PC-9 (cell line): ENCODE measurements around the gene SIGLEC12. TPM values are rescaled to one million over a fixed set of nuclear protein-coding genes. Genes with fewer than 3 reads are reported as not detected.

ENCODE experiments used
- BruUV-seq: library from RNA; stranded (reverse); fragments of 400-500 nt; replicated peaks from 2 replicates; lab custom pipeline; 2021; lab: Mats Ljungman, UMichigan
- CTCF ChIA-PET: fragments of 300-600 bp; sonication (Branson Sonifier 250); formaldehyde crosslinking; loops from one replicate; lab custom pipeline; 2022; ENCODE audit warnings: antibody characterized with exemption; lab: Charles Lee
- POLR2A ChIA-PET: fragments of 300-600 bp; sonication (Branson Sonifier 250); formaldehyde crosslinking; loops from one replicate; lab custom pipeline; 2022; ENCODE audit warnings: antibody characterized with exemption; ENCODE audit not compliant: unreplicated experiment; lab: Charles Lee
- DNase-seq, 2 experiments: peaks; one replicate each; pipeline versions ENCODE4 v3.0.0 to v3.0.0-alpha.2; 2015 to 2022; ENCODE audit warnings: mixed read lengths in 1 of 2
- H2AFZ ChIP-seq: fragments of 200-600 bp; sonication (generic); 2 replicates; pipeline ENCODE4 v1.8.1; 2017; ENCODE audit warnings: antibody characterized with exemption
- H3F3A ChIP-seq: fragments of 200-600 bp; sonication (generic); 2 replicates; pipeline ENCODE4 v1.8.1; 2017; ENCODE audit warnings: antibody characterized with exemption, mild to moderate bottlenecking, low read depth; ENCODE audit not compliant: insufficient read depth
- H3K27ac ChIP-seq: fragments of 200-600 bp; sonication (generic); 2 replicates; pipeline ENCODE4 v1.6.1; 2016; ENCODE audit warnings: mixed run types
- H3K27me3 ChIP-seq: fragments of 200-600 bp; sonication (generic); 2 replicates; pipeline ENCODE4 v1.6.1; 2016; ENCODE audit warnings: low read depth, mixed run types; ENCODE audit not compliant: insufficient read depth
- H3K36me3 ChIP-seq: fragments of 200-600 bp; sonication (generic); 2 replicates; pipeline ENCODE4 v1.6.1; 2016; ENCODE audit warnings: low read depth, mixed run types
- H3K4me1 ChIP-seq: fragments of 200-600 bp; sonication (generic); replicated peaks from 2 replicates; pipeline ENCODE4 v1.6.1; 2016; ENCODE audit warnings: mixed run types; ENCODE audit not compliant: insufficient read depth
- H3K4me2 ChIP-seq: fragments of 200-600 bp; sonication (generic); 2 replicates; pipeline ENCODE4 v1.6.1; 2017; ENCODE audit warnings: mixed run types
- H3K4me3 ChIP-seq: fragments of 200-600 bp; sonication (generic); 2 replicates; pipeline ENCODE4 v1.6.1; 2016; ENCODE audit warnings: mixed run types
- H3K79me2 ChIP-seq: fragments of 200-600 bp; sonication (generic); 2 replicates; pipeline ENCODE4 v1.6.1; 2017; ENCODE audit warnings: low read depth, mixed run types
- H3K9me2 ChIP-seq: fragments of 200-600 bp; sonication (generic); 2 replicates; pipeline ENCODE4 v1.8.1; 2017; ENCODE audit warnings: mild to moderate bottlenecking; ENCODE audit not compliant: insufficient read depth
- H3K9me3 ChIP-seq: fragments of 200-600 bp; sonication (generic); 2 replicates; pipeline ENCODE4 v1.8.1; 2016; ENCODE audit warnings: low read depth; ENCODE audit not compliant: insufficient read depth
- H4K20me1 ChIP-seq: fragments of 200-600 bp; sonication (generic); 2 replicates; pipeline ENCODE4 v1.8.1; 2017; ENCODE audit not compliant: insufficient read depth
- EZH2 ChIP-seq: fragments of 200-600 bp; sonication (generic); IDR thresholded peaks from 2 replicates; pipeline ENCODE4 v1.8.0; 2017; ENCODE audit warnings: antibody characterized with exemption, low read depth
- intact Hi-C: fragments of 100-400 bp; cut with micrococcal nuclease; formaldehyde crosslinking; loops from one replicate; pipeline ENCODE4 v1.10.0; 2022; ENCODE audit not compliant: unreplicated experiment
- total RNA-seq: library from RNA; stranded (reverse); gene quantifications from 2 replicates; pipeline ENCODE4 v1.2.3, GENCODE V29; 2021
- TF ChIP-seq, protein P1 (sequence below): fragments of 200-600 bp; sonication (generic); conservative IDR thresholded peaks from 2 replicates; pipeline ENCODE4 v1.6.1; 2017; ENCODE audit warnings: mixed run types, antibody characterized with exemption, mild to moderate bottlenecking, moderate library complexity

SIGLEC12 gene
- total RNA-seq, 1 experiment from 2014 or later = not detected

DNA sequence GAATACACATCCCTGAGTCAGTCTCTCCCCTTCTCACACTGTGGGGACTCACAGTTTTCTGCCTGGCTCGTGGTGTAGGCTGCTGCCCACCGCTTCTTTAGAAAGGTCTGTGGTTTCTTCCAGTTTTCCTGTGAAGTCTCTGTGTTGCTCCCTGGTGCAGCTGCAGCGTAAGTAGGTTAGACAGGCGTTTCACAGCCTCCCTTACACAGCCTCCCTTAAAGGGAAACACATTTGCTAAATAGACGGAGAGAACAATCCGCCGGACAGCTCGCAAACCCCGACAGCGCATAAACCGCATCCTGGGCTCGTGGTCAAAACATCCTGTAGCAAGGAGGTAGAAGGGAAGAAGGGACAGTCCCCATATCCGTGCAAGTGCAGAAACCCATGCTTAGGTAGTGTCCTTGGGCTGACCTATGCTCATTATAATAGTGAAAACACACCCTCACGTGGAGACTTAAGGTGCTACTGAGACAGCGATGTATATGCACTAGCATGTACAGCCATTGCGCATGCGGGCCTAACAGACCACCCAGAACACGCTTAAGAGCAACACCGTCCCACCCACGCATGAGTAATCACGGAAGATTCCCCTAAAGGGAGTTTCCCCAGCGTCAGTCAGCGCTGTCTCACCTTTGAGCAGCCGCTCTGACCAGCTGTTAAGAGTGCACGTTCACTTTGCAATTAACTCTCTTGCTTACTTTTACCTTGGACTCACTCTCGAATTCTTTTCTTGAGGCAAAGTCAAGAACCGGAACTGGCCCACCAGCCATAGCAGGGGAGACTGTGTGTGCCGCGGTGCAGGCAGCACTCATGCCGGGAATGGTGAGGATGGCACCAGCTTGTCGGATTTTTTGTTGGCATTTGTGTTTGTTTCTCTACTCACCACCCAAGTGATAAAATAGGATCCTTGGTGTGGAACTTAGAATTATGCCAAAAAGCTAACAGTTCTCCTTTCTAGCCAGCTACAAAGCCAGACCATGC, 59.9 kb downstream of the SIGLEC12 start:
- H3K9me3 ChIP-seq = no peaks in the 10 kb centered on the region
- TF ChIP-seq EZH2 = no peak
- TF ChIP-seq, protein P1, sequence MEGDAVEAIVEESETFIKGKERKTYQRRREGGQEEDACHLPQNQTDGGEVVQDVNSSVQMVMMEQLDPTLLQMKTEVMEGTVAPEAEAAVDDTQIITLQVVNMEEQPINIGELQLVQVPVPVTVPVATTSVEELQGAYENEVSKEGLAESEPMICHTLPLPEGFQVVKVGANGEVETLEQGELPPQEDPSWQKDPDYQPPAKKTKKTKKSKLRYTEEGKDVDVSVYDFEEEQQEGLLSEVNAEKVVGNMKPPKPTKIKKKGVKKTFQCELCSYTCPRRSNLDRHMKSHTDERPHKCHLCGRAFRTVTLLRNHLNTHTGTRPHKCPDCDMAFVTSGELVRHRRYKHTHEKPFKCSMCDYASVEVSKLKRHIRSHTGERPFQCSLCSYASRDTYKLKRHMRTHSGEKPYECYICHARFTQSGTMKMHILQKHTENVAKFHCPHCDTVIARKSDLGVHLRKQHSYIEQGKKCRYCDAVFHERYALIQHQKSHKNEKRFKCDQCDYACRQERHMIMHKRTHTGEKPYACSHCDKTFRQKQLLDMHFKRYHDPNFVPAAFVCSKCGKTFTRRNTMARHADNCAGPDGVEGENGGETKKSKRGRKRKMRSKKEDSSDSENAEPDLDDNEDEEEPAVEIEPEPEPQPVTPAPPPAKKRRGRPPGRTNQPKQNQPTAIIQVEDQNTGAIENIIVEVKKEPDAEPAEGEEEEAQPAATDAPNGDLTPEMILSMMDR = no peak
- no peaks in the 10 kb centered on the region for H3K79me2 ChIP-seq
- no peak overlapping the region for H3K4me2 ChIP-seq
- H3K27me3 ChIP-seq = peaks cover 81% of the 10 kb centered on the region
- no peak for DNase-seq
- no peak overlapping the region for H3K27ac ChIP-seq
- no peaks in the 10 kb centered on the region for H3K4me1 ChIP-seq
- ChIA-PET POLR2A (interaction anchor here (0.5 kb wide), 1 partner anchor 367 kb away, joined by 5 read pairs; no protein-coding TSS in a partner anchor), CTCF (no interaction called here)
- no peaks in the 10 kb centered on the region for H3K36me3 ChIP-seq
- H4K20me1 ChIP-seq = no peaks in the 10 kb centered on the region
- intact Hi-C loops = no loop called here
- no peaks in the 10 kb centered on the region for H3F3A ChIP-seq
- no TSS peak for BruUV-seq
- no peak overlapping the region for H3K4me3 ChIP-seq
- no peak overlapping the region for H2AFZ ChIP-seq
- H3K9me2 ChIP-seq = no peaks in the 10 kb centered on the region

Other genes with a start within 250 kb of the SIGLEC12 start
- gene IGLON5, start 190.2 kb downstream of the SIGLEC12 start, total RNA-seq = not detected in 2 replicates
- gene VSIG10L, start 159.7 kb downstream of the SIGLEC12 start, total RNA-seq = 2.3 and 2.8 TPM in 2 replicates
- gene ETFB, start 135.4 kb downstream of the SIGLEC12 start, total RNA-seq = 204 and 252 TPM in 2 replicates
- 1.5 and 4.5 TPM in 2 replicates for gene CLDND2, start 132.8 kb downstream of the SIGLEC12 start, total RNA-seq
- gene NKG7, start 129.1 kb downstream of the SIGLEC12 start, total RNA-seq = not detected in 2 replicates
- not detected in 2 replicates for gene LIM2, start 113.8 kb downstream of the SIGLEC12 start, total RNA-seq
- gene C19orf84, start 111.2 kb downstream of the SIGLEC12 start, total RNA-seq = 0.48 and 0.90 TPM in 2 replicates
- not detected in 2 replicates for gene SIGLEC10, start 84.2 kb downstream of the SIGLEC12 start, total RNA-seq
- gene SIGLEC8, start 43.3 kb downstream of the SIGLEC12 start, total RNA-seq = not detected in 2 replicates
- gene CEACAM18, start 23.3 kb downstream of the SIGLEC12 start, total RNA-seq = not detected in 2 replicates
- gene SIGLEC6, start 29.9 kb upstream of the SIGLEC12 start, total RNA-seq = not detected in 2 replicates
- gene ZNF175, start 69.5 kb upstream of the SIGLEC12 start, total RNA-seq = 11.7 and 12.5 TPM in 2 replicates
- gene SIGLEC5, start 128.6 kb upstream of the SIGLEC12 start, total RNA-seq = not detected in 2 replicates
- not detected in 2 replicates for gene SIGLEC14, start 145.0 kb upstream of the SIGLEC12 start, total RNA-seq
- gene SPACA6, start 191.5 kb upstream of the SIGLEC12 start, total RNA-seq = 29.5 and 40.5 TPM in 2 replicates
- gene HAS1, start 222.2 kb upstream of the SIGLEC12 start, total RNA-seq = not detected in 2 replicates